IMR-90 (cell line): ENCODE data around the gene HOXD9. TPM values are rescaled to one million over a fixed set of nuclear protein-coding genes. Genes with fewer than 3 reads are reported as not detected.
A peak's percentile ranks its signal among the peaks of the same experiment; 100 is the strongest.

Experiments
- ATAC-seq: fragments of 200-7000 bp; cut with Tn5 transposase; 2 replicates; pipeline ENCODE4 v1.9.1; 2020; ENCODE audit warnings: low read depth, mild to moderate bottlenecking, moderate library complexity
- BruUV-seq: library from RNA; stranded (reverse); fragments of 400-500 nt; replicated peaks from 2 replicates; lab custom pipeline; 2021; lab: Mats Ljungman, UMichigan
- CTCF ChIA-PET: fragments of 300-600 bp; formaldehyde crosslinking; extraction: SDS; loops from one replicate; lab custom pipeline; 2021; ENCODE audit warnings: antibody characterized with exemption; lab: Yijun Ruan, JAX
- POLR2A ChIA-PET: fragments of 300-600 bp; sonication (Branson Sonifier 250); formaldehyde crosslinking; loops from one replicate; lab custom pipeline; 2022; ENCODE audit warnings: antibody characterized with exemption; ENCODE audit not compliant: unreplicated experiment; lab: Charles Lee
- DNase-seq: peaks from one replicate; pipeline ENCODE4 v3.0.0; 2013
- H2AFZ ChIP-seq: replicated peaks from 2 replicates; pipeline ENCODE3; 2013; ENCODE audit warnings: low read length, mild to moderate bottlenecking; ENCODE audit not compliant: poor library complexity
- H2AK5ac ChIP-seq: 2 replicates; pipeline ENCODE4 v1.6.1; 2013; ENCODE audit warnings: low read depth, low read length, inconsistent platforms
- H2AK9ac ChIP-seq: replicated peaks from 2 replicates; pipeline ENCODE3; 2013; ENCODE audit warnings: mild to moderate bottlenecking, low read depth, low read length, moderate library complexity; ENCODE audit not compliant: poor library complexity
- H2BK120ac ChIP-seq: 2 replicates; pipeline ENCODE4 v1.6.1; 2013; ENCODE audit warnings: low read depth, low read length, inconsistent platforms
- H2BK15ac ChIP-seq: 3 replicates; pipeline ENCODE4 v1.6.1; 2013; ENCODE audit warnings: low read depth, low read length, inconsistent platforms
- H2BK20ac ChIP-seq: 2 replicates; pipeline ENCODE4 v1.6.1; 2013; ENCODE audit warnings: low read depth, mild to moderate bottlenecking, inconsistent platforms, low read length, moderate library complexity
- H2BK5ac ChIP-seq: 2 replicates; pipeline ENCODE4 v1.6.1; 2013; ENCODE audit warnings: mild to moderate bottlenecking, low read depth, low read length, inconsistent platforms; ENCODE audit not compliant: poor library complexity, severe bottlenecking
- H3K14ac ChIP-seq: replicated peaks from 2 replicates; pipeline ENCODE4 v1.6.1; 2013; ENCODE audit warnings: low read depth, low read length, inconsistent platforms
- H3K18ac ChIP-seq: 2 replicates; pipeline ENCODE4 v1.6.1; 2013; ENCODE audit warnings: low read depth, low read length, control low read depth
- H3K23ac ChIP-seq: 2 replicates; pipeline ENCODE4 v1.6.1; 2013; ENCODE audit warnings: low read depth, low read length, inconsistent platforms
- H3K27ac ChIP-seq: 2 replicates; pipeline ENCODE4 v1.5.1; 2013; ENCODE audit warnings: mild to moderate bottlenecking, control low read depth, low read length; ENCODE audit not compliant: insufficient read depth
- H3K27me3 ChIP-seq: 2 replicates; pipeline ENCODE4 v1.6.1; 2013; ENCODE audit warnings: low read length; ENCODE audit not compliant: control insufficient read depth, insufficient read depth
- H3K36me3 ChIP-seq: 2 replicates; pipeline ENCODE4 v1.6.1; 2013; ENCODE audit warnings: low read length, mixed read lengths; ENCODE audit not compliant: control insufficient read depth, insufficient read depth
- H3K4ac ChIP-seq: 2 replicates; pipeline ENCODE4 v1.6.1; 2013; ENCODE audit warnings: low read depth, low read length, inconsistent platforms
- H3K4me1 ChIP-seq: 2 replicates; pipeline ENCODE4 v1.6.1; 2013; ENCODE audit warnings: low read length, mixed read lengths; ENCODE audit not compliant: control insufficient read depth, insufficient read depth
- H3K4me2 ChIP-seq: 2 replicates; pipeline ENCODE4 v1.6.1; 2013; ENCODE audit warnings: low read depth, mild to moderate bottlenecking, control low read depth, low read length, moderate library complexity
- H3K4me3 ChIP-seq: 2 replicates; pipeline ENCODE4 v1.5.1; 2013; ENCODE audit warnings: low read depth, mild to moderate bottlenecking, control low read depth, low read length, moderate library complexity; ENCODE audit not compliant: insufficient read depth
- H3K56ac ChIP-seq: 2 replicates; pipeline ENCODE4 v1.6.1; 2013; ENCODE audit warnings: low read length, inconsistent platforms; ENCODE audit not compliant: insufficient read depth; ENCODE audit errors: extremely low read depth
- H3K79me1 ChIP-seq, 2 experiments: 2 replicates each; pipeline ENCODE4 v1.6.1; 2013; ENCODE audit warnings: low read length in 2 of 2, inconsistent platforms in 1 of 2, low read depth in 1 of 2
- H3K9ac ChIP-seq: 2 replicates; pipeline ENCODE4 v1.6.1; 2013; ENCODE audit warnings: low read depth, low read length, control low read depth
- H3K9me1 ChIP-seq: 2 replicates; pipeline ENCODE4 v1.6.1; 2013; ENCODE audit warnings: low read length, inconsistent platforms; ENCODE audit not compliant: insufficient read depth
- H3K9me3 ChIP-seq: 2 replicates; pipeline ENCODE4 v1.6.1; 2013; ENCODE audit warnings: low read length; ENCODE audit not compliant: control insufficient read depth, insufficient read depth
- H4K20me1 ChIP-seq: 2 replicates; pipeline ENCODE4 v1.6.1; 2013; ENCODE audit warnings: low read length, inconsistent platforms; ENCODE audit not compliant: insufficient read depth
- H4K5ac ChIP-seq: 2 replicates; pipeline ENCODE4 v1.6.1; 2013; ENCODE audit warnings: mild to moderate bottlenecking, low read depth, low read length, control low read depth
- H4K8ac ChIP-seq, 2 experiments: 2 replicates each; pipeline ENCODE4 v1.6.1; 2013; ENCODE audit warnings: low read depth in 2 of 2, low read length in 2 of 2, control low read depth in 1 of 2, inconsistent platforms in 1 of 2
- H4K91ac ChIP-seq: 2 replicates; pipeline ENCODE4 v1.6.1; 2013; ENCODE audit warnings: low read depth, low read length, inconsistent platforms; ENCODE audit not compliant: insufficient read depth
- BHLHE40 ChIP-seq: fragments of 150-350 bp; IDR thresholded peaks from 2 replicates; pipeline ENCODE4 v1.6.1; 2016; ENCODE audit warnings: mild to moderate bottlenecking, low read depth, low read length
- CEBPB ChIP-seq: IDR thresholded peaks from 2 replicates; pipeline ENCODE4 v1.6.1; 2012; ENCODE audit warnings: low read depth, low read length, improper control_type of control experiment
- CHD1 ChIP-seq: IDR thresholded peaks from 2 replicates; pipeline ENCODE4 v1.6.1; 2012; ENCODE audit warnings: low read depth, low read length, improper control_type of control experiment
- FOS ChIP-seq: fragments of 150-350 bp; IDR thresholded peaks from 2 replicates; pipeline ENCODE4 v1.6.1; 2016; ENCODE audit warnings: low read depth, low read length
- MAFK ChIP-seq: IDR thresholded peaks from 2 replicates; pipeline ENCODE4 v1.6.1; 2012; ENCODE audit warnings: low read depth, low read length, improper control_type of control experiment
- MAZ ChIP-seq: IDR thresholded peaks from 2 replicates; pipeline ENCODE4 v1.6.1; 2012; ENCODE audit warnings: low read depth, mild to moderate bottlenecking, low read length, improper control_type of control experiment, moderate library complexity, borderline replicate concordance
- NFE2L2 ChIP-seq: fragments of 150-350 bp; IDR thresholded peaks from 2 replicates; pipeline ENCODE4 v1.6.1; 2016; ENCODE audit warnings: low read depth, mild to moderate bottlenecking, low read length
- POLR2A ChIP-seq: IDR thresholded peaks from 2 replicates; pipeline ENCODE4 v1.6.1; 2012; ENCODE audit warnings: mild to moderate bottlenecking, low read depth, low read length
- RAD21 ChIP-seq: IDR thresholded peaks from 2 replicates; pipeline ENCODE4 v1.6.1; 2012; ENCODE audit warnings: low read length, improper control_type of control experiment
- RCOR1 ChIP-seq: IDR thresholded peaks from 2 replicates; pipeline ENCODE4 v1.6.1; 2012; ENCODE audit warnings: mild to moderate bottlenecking, low read length, improper control_type of control experiment; ENCODE audit not compliant: insufficient replicate concordance
- RFX5 ChIP-seq: IDR thresholded peaks from 2 replicates; pipeline ENCODE4 v1.8.0; 2012; ENCODE audit warnings: low read depth, mild to moderate bottlenecking, low read length, moderate library complexity
- SMC3 ChIP-seq: fragments of 150-350 bp; IDR thresholded peaks from 2 replicates; pipeline ENCODE4 v1.6.1; 2016; ENCODE audit warnings: low read depth, mild to moderate bottlenecking, antibody characterized with exemption, low read length, moderate library complexity
- WGBS, 2 experiments: methylation state at CpG; one replicate each; pipeline versions ENCODE4 v1.1.5 to v1.1.7; 2013; ENCODE audit warnings: missing lambda C conversion rate in 2 of 2; ENCODE audit not compliant: insufficient read length in 1 of 2; ENCODE audit errors: extremely low coverage in 2 of 2; 5-methylcytosine and 5-hydroxymethylcytosine counted together
- dilution Hi-C: fragments of 300-500 bp; cut with HindIII; formaldehyde crosslinking; loops from one replicate; pipeline ENCODE4 v1.14.3; 2018; ENCODE audit warnings: low sequenced_read_pairs; ENCODE audit not compliant: unreplicated experiment
- in situ Hi-C: fragments of 300-500 bp; cut with MboI; formaldehyde crosslinking; loops from 3 replicates; pipeline ENCODE4 v1.14.3; 2019; ENCODE audit warnings: low sequenced_read_pairs, inconsistent platforms, mixed read lengths
- intact Hi-C: fragments of 100-400 bp; cut with micrococcal nuclease; formaldehyde crosslinking; loops from 2 replicates; pipeline ENCODE4 v1.10.0; 2022
- polyA plus RNA-seq, 3 experiments: library from polyadenylated mRNA; depleted of rRNA; stranded (reverse); fragments of >200 nt; gene quantifications; 2 replicates each; pipeline ENCODE4 v1.2.3, GENCODE V29; 2012; ENCODE audit warnings: low replicate concordance in 1 of 3
- total RNA-seq: library from RNA; depleted of rRNA; stranded (reverse); fragments of >200 nt; gene quantifications from 2 replicates; pipeline ENCODE4 v1.2.3, GENCODE V29; 2012
- TF ChIP-seq, protein P1 (sequence below): fragments of 150-350 bp; IDR thresholded peaks from 2 replicates; pipeline ENCODE4 v1.6.1; 2016; ENCODE audit warnings: low read depth, mild to moderate bottlenecking, low read length, moderate library complexity, borderline replicate concordance
- TF ChIP-seq, protein P2 (sequence below): conservative IDR thresholded peaks from 2 replicates; pipeline ENCODE4 v1.5.1; 2012; ENCODE audit warnings: mild to moderate bottlenecking, low read depth, low read length, improper control_type of control experiment
- TF ChIP-seq, protein P3 (sequence below): fragments of 150-350 bp; IDR thresholded peaks from 2 replicates; pipeline ENCODE4 v1.6.1; 2017; ENCODE audit warnings: mild to moderate bottlenecking, antibody characterized with exemption, low read length, low read depth

The HOXD9 gene
- total and polyA plus RNA-seq, 2 of the 4 experiments (the other 2 are of a cell fraction), result not detected

GRCh38 chr2:176128172-176128981 lies 5.9 kb downstream of the HOXD9 start:
- H3K9me3 ChIP-seq, result no peaks in the 10 kb centered on the region; the same call in 1 of the 2 replicates
- ChIA-PET POLR2A (no interaction called here), CTCF (interaction anchor here (0.6 to 3.7 kb wide), 9 partner anchors 323 to 1033 kb away, joined by 3 to 22 read pairs (median 5); no protein-coding TSS in a partner anchor)
- no peak overlapping the region for H3K27ac ChIP-seq
- no peak overlapping the region for H4K91ac ChIP-seq
- H3K56ac ChIP-seq, result no peak overlapping the region
- no peaks in the 10 kb centered on the region for H3K4me1 ChIP-seq
- no peak overlapping the region for H2AK9ac ChIP-seq
- no peak overlapping the region for H3K9ac ChIP-seq
- H3K4ac ChIP-seq, result no peak overlapping the region
- no peaks in the 10 kb centered on the region for H3K79me1 ChIP-seq
- DNase-seq (no peak), ATAC-seq (no peak)
- H3K27me3 ChIP-seq, result peaks cover 87% of the 10 kb centered on the region
- H2AK5ac ChIP-seq, result no peak overlapping the region
- no peak overlapping the region for H3K18ac ChIP-seq
- no peak overlapping the region for H4K5ac ChIP-seq
- H3K36me3 ChIP-seq, result no peaks in the 10 kb centered on the region
- no peaks in the 10 kb centered on the region for H3K9me1 ChIP-seq
- peak overlapping the region; percentile 34 for H2AFZ ChIP-seq
- dilution Hi-C loops, result no loop called here
- in situ Hi-C loops, result loop anchor here (5.0 to 10.0 kb wide), 4 partner anchors 326 to 1026 kb away; no protein-coding TSS in a partner anchor
- no TSS peak for BruUV-seq
- H2BK120ac ChIP-seq, result no peak overlapping the region
- H2BK15ac ChIP-seq, result no peak overlapping the region
- no peak overlapping the region for H3K14ac ChIP-seq
- WGBS, 2 experiments, result 0% methylated on average over 1 of the region's 49 CpGs; no CpG with 5 or more reads in 1 of the 2 experiments
- no peak overlapping the region for H4K8ac ChIP-seq
- no peak overlapping the region for H2BK20ac ChIP-seq
- intact Hi-C loops, result no loop called here
- no peak overlapping the region; the same call in 1 of the 2 replicates for H3K23ac ChIP-seq
- H2BK5ac ChIP-seq, result no peak overlapping the region
- H3K4me3 ChIP-seq, result no peak overlapping the region
- no peaks in the 10 kb centered on the region; the same call in 1 of the 2 replicates for H4K20me1 ChIP-seq
- no peak overlapping the region for H3K4me2 ChIP-seq
- no peak for TF ChIP-seq MAFK
- TF ChIP-seq, protein P1, sequence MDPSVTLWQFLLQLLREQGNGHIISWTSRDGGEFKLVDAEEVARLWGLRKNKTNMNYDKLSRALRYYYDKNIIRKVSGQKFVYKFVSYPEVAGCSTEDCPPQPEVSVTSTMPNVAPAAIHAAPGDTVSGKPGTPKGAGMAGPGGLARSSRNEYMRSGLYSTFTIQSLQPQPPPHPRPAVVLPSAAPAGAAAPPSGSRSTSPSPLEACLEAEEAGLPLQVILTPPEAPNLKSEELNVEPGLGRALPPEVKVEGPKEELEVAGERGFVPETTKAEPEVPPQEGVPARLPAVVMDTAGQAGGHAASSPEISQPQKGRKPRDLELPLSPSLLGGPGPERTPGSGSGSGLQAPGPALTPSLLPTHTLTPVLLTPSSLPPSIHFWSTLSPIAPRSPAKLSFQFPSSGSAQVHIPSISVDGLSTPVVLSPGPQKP, result no peak
- no peak for TF ChIP-seq RFX5
- no peak for TF ChIP-seq POLR2A
- TF ChIP-seq, protein P2, sequence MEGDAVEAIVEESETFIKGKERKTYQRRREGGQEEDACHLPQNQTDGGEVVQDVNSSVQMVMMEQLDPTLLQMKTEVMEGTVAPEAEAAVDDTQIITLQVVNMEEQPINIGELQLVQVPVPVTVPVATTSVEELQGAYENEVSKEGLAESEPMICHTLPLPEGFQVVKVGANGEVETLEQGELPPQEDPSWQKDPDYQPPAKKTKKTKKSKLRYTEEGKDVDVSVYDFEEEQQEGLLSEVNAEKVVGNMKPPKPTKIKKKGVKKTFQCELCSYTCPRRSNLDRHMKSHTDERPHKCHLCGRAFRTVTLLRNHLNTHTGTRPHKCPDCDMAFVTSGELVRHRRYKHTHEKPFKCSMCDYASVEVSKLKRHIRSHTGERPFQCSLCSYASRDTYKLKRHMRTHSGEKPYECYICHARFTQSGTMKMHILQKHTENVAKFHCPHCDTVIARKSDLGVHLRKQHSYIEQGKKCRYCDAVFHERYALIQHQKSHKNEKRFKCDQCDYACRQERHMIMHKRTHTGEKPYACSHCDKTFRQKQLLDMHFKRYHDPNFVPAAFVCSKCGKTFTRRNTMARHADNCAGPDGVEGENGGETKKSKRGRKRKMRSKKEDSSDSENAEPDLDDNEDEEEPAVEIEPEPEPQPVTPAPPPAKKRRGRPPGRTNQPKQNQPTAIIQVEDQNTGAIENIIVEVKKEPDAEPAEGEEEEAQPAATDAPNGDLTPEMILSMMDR, result no peak
- TF ChIP-seq BHLHE40, result no peak
- TF ChIP-seq FOS, result no peak
- TF ChIP-seq, protein P3, sequence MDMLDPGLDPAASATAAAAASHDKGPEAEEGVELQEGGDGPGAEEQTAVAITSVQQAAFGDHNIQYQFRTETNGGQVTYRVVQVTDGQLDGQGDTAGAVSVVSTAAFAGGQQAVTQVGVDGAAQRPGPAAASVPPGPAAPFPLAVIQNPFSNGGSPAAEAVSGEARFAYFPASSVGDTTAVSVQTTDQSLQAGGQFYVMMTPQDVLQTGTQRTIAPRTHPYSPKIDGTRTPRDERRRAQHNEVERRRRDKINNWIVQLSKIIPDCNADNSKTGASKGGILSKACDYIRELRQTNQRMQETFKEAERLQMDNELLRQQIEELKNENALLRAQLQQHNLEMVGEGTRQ, result no peak
- no peak for TF ChIP-seq NFE2L2
- TF ChIP-seq SMC3, result no peak
- TF ChIP-seq CEBPB, result no peak
- no peak for TF ChIP-seq RCOR1
- TF ChIP-seq MAZ, result no peak
- no peak for TF ChIP-seq RAD21
- no peak for TF ChIP-seq CHD1
